Smooth muscle cell (in vitro differentiated cells): ENCODE data around the gene FHOD1. TPM values are rescaled to one million over a fixed set of nuclear protein-coding genes. Genes with fewer than 3 reads are reported as not detected.
A peak's percentile ranks its signal among the peaks of the same experiment; 100 is the strongest.

Experiments used
- DNase-seq: peaks from one replicate; lab custom pipeline; 2025; ENCODE audit not compliant: unreplicated experiment; lab: John Stamatoyannopoulos, UW
- H2AFZ ChIP-seq: fragments of 200-600 bp; sonication (generic); 2 replicates; pipeline ENCODE4 v1.6.0; 2016; ENCODE audit warnings: antibody characterized with exemption, low read depth, mild to moderate bottlenecking
- H3F3A ChIP-seq: fragments of 200-600 bp; sonication (generic); 2 replicates; pipeline ENCODE4 v1.6.0; 2017; ENCODE audit warnings: antibody characterized with exemption, low read depth
- H3K27ac ChIP-seq: fragments of 200-600 bp; sonication (generic); 2 replicates; pipeline ENCODE4 v1.5.1; 2016; ENCODE audit warnings: low read depth, mild to moderate bottlenecking
- H3K27me3 ChIP-seq: fragments of 200-600 bp; sonication (generic); 2 replicates; pipeline ENCODE4 v1.6.1; 2016; ENCODE audit warnings: low read depth, mild to moderate bottlenecking
- H3K36me3 ChIP-seq: fragments of 200-600 bp; sonication (generic); 2 replicates; pipeline ENCODE4 v1.5.1; 2016; ENCODE audit warnings: low read depth
- H3K4me1 ChIP-seq: fragments of 200-600 bp; sonication (generic); 2 replicates; pipeline ENCODE4 v1.5.1; 2016; ENCODE audit warnings: low read depth
- H3K4me2 ChIP-seq: fragments of 200-600 bp; sonication (generic); 2 replicates; pipeline ENCODE4 v1.6.0; 2016; ENCODE audit warnings: mild to moderate bottlenecking
- H3K4me3 ChIP-seq: fragments of 200-600 bp; sonication (generic); 2 replicates; pipeline ENCODE4 v1.5.1; 2016; ENCODE audit warnings: mild to moderate bottlenecking
- H3K79me2 ChIP-seq: fragments of 200-600 bp; sonication (generic); 2 replicates; pipeline ENCODE4 v1.6.0; 2016; ENCODE audit warnings: low read depth, mild to moderate bottlenecking
- H3K9ac ChIP-seq: fragments of 200-600 bp; sonication (generic); 2 replicates; pipeline ENCODE4 v1.6.0; 2016; ENCODE audit warnings: low read depth
- H3K9me3 ChIP-seq: fragments of 200-600 bp; sonication (generic); replicated peaks from 2 replicates; pipeline ENCODE4 v1.5.1; 2016; ENCODE audit warnings: low read depth
- H4K20me1 ChIP-seq: fragments of 200-600 bp; sonication (generic); 2 replicates; pipeline ENCODE4 v1.6.0; 2016; ENCODE audit warnings: low read depth
- WGBS: methylation state at CpG from one replicate; pipeline ENCODE4 v1.1.7; 2016; ENCODE audit warnings: low lambda C conversion rate; 5-methylcytosine and 5-hydroxymethylcytosine counted together
- polyA plus RNA-seq: library from polyadenylated mRNA; unstranded; fragments of >200 nt; fragmentation: Nextera tagmentation; extraction: Ambion mirVana; gene quantifications from 2 replicates; pipeline ENCODE4 v1.2.1, GENCODE V29; 2016
- total RNA-seq: library from RNA; depleted of rRNA; stranded (reverse); fragments of >200 nt; gene quantifications from 2 replicates; pipeline ENCODE4 v1.2.3, GENCODE V29; 2014
- TF ChIP-seq, protein P1 (sequence below): fragments of 200-600 bp; sonication (generic); IDR thresholded peaks from 2 replicates; pipeline ENCODE4 v1.5.1; 2017; ENCODE audit warnings: borderline replicate concordance, mild to moderate bottlenecking, antibody characterized with exemption; ENCODE audit not compliant: insufficient read depth, poor library complexity, severe bottlenecking

The FHOD1 gene
- total and polyA plus RNA-seq, 2 experiments from 2014 or later, result 16.0 to 23.3 TPM

DNA sequence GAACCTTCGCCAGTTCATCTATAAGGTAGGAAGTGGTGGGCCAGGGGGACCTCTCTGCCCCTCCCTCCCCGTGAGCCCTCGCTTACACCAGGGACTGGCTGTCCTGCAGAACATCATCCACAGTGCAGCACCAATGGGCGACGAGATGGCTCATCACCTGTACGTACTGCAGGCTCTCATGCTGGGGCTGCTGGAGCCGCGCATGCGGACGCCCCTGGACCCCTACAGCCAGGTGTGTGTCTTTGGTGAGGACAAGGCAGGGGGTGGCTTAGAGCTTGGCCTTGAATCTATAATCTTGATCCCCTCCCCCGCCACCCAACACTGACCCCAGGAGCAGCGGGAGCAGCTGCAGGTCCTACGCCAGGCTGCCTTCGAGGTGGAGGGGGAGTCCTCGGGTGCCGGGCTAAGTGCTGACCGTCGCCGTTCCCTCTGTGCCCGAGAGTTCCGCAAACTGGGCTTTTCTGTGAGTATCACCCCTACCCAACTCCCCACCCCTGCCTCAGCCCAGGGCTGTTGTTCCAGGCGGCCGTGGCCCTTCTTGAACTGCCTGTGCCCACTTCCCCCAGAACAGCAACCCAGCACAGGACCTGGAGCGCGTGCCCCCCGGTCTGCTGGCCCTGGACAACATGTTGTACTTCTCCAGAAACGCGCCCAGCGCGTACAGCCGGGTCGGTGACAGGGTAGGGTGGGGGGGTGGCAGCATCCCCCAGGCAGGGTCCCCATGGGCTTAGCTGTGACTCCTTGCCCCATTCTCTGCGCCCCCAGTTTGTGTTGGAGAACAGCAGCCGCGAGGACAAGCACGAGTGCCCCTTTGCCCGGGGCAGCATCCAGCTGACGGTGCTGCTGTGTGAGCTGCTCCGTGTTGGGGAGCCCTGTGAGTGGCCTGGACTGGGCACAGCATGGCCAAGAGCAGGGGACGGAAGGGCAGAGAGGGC, 45.6 kb downstream of the FHOD1 start:
- Histone ChIP-seq H4K20me1 (peaks cover 21% of the 10 kb centered on the region), H3K4me3 (no peak overlapping the region), H3K27me3 (no peaks in the 10 kb centered on the region), H3K9ac (no peak overlapping the region), H3F3A (peaks cover 6% of the 10 kb centered on the region), H3K4me2 (no peak overlapping the region), H3K27ac (no peak overlapping the region), H3K36me3 (no peaks in the 10 kb centered on the region), H3K9me3 (no peaks in the 10 kb centered on the region), H3K4me1 (no peaks in the 10 kb centered on the region), H2AFZ (no peak overlapping the region), H3K79me2 (no peaks in the 10 kb centered on the region)
- WGBS, result 97% methylated on average over 36 of the region's 40 CpGs
- TF ChIP-seq, protein P1, sequence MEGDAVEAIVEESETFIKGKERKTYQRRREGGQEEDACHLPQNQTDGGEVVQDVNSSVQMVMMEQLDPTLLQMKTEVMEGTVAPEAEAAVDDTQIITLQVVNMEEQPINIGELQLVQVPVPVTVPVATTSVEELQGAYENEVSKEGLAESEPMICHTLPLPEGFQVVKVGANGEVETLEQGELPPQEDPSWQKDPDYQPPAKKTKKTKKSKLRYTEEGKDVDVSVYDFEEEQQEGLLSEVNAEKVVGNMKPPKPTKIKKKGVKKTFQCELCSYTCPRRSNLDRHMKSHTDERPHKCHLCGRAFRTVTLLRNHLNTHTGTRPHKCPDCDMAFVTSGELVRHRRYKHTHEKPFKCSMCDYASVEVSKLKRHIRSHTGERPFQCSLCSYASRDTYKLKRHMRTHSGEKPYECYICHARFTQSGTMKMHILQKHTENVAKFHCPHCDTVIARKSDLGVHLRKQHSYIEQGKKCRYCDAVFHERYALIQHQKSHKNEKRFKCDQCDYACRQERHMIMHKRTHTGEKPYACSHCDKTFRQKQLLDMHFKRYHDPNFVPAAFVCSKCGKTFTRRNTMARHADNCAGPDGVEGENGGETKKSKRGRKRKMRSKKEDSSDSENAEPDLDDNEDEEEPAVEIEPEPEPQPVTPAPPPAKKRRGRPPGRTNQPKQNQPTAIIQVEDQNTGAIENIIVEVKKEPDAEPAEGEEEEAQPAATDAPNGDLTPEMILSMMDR, result no peak
- no peak for DNase-seq

DNA sequence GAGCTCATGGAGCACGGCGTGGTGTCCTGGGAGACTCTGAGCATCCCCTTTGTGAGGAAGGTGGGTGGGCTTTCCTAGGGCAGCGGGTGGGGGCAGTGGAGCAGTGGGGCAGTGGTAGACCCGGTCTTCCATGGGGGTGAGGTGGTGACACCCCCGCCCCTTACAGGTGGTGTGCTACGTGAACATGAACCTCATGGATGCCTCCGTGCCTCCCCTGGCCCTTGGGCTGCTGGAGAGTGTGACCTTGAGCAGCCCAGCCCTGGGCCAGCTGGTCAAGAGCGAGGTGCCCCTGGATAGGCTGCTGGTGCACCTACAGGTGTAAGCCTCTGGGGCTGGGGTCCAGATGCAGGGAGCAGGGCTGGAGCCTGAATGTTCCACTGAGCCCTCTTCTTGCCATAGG, 46.8 kb downstream of the FHOD1 start:
- H3K4me1 ChIP-seq, result no peaks in the 10 kb centered on the region
- H3K27me3 ChIP-seq, result no peaks in the 10 kb centered on the region
- 97% methylated on average over 8 of the region's 8 CpGs for WGBS
- no peak overlapping the region for H3K4me3 ChIP-seq
- H3K9me3 ChIP-seq, result no peaks in the 10 kb centered on the region
- no peak overlapping the region for H3K4me2 ChIP-seq
- H3K9ac ChIP-seq, result no peak overlapping the region
- peaks cover 7% of the 10 kb centered on the region for H3F3A ChIP-seq
- no peak overlapping the region for H3K27ac ChIP-seq
- no peak for DNase-seq
- peaks cover 31% of the 10 kb centered on the region for H4K20me1 ChIP-seq
- H3K36me3 ChIP-seq, result no peaks in the 10 kb centered on the region
- H2AFZ ChIP-seq, result no peak overlapping the region
- TF ChIP-seq, protein P1, result no peak
- H3K79me2 ChIP-seq, result no peaks in the 10 kb centered on the region

DNA sequence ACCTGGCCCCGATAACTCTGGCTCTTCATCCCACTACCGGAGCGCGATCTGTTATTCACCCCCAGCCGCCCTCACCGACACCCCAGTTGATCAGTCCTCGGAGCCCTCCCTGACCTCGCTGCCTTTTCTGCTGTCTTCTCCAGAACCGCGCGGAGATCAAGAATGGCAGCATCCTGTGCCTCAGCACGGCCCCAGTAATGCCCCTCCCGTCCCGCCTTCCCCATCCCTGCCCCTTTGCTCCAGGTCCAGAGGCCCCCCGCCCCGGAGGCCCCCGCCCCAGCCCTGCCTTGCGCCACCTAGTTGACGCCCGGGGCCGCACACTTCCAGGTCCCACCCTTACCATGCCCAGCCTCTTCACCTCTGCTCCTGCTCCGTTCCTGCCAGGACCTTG, 47.5 kb downstream of the FHOD1 start:
- no peaks in the 10 kb centered on the region for H3K4me1 ChIP-seq
- H3K9ac ChIP-seq, result no peak overlapping the region
- H3K4me2 ChIP-seq, result peak overlapping the region; percentile 73

More for the DNA sequence above, 47.5 kb downstream of the FHOD1 start:
- Histone ChIP-seq H3K27me3 (no peaks in the 10 kb centered on the region), H3K9me3 (no peaks in the 10 kb centered on the region), H2AFZ (no peak overlapping the region), H3K36me3 (no peaks in the 10 kb centered on the region), H3K4me3 (peak overlapping the region; percentile 34), H3F3A (peaks cover 7% of the 10 kb centered on the region), H3K27ac (no peak overlapping the region), H4K20me1 (peaks cover 31% of the 10 kb centered on the region), H3K79me2 (no peaks in the 10 kb centered on the region)
- WGBS, result 19% methylated on average over 17 of the region's 22 CpGs
- TF ChIP-seq, protein P1, result peak; percentile 3
- DNase-seq, result no peak
